AG10803 (cell line): Measurements from ENCODE around the gene CLSTN1.

Source experiments
- DNase-seq: peaks from one replicate; pipeline ENCODE4 v3.0.0; 2010; ENCODE audit warnings: low read depth
- H3K4me3 ChIP-seq: 2 replicates; pipeline ENCODE4 v1.5.1; 2011; ENCODE audit warnings: mild to moderate bottlenecking, low read length, control low read depth
- TF ChIP-seq, protein P1 (sequence below): conservative IDR thresholded peaks from 2 replicates; pipeline ENCODE4 v1.5.1; 2011; ENCODE audit warnings: mild to moderate bottlenecking, low read length, control low read depth, inconsistent platforms

The CLSTN1 gene

DNA sequence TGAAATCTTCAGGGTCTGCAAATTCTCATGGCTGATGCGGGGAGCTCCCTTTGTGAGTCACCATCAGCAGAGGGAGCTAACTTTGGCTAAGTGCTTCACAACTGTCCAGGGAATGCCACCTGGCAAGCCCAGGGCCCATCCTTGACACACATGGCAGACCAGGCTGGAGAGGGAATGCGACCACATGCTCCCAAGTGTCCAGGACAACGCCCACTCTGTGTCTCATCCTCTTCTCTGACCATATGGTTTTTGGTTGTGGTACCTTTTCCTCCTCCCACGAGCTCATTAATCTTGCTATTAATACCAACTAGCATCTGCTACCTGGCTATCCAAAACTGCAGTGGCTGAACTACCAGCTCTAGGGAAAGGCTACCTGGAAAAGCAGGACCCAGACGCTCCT is 37.1 kb upstream of the CLSTN1 start:
- H3K4me3 ChIP-seq: no peak overlapping the region
- no peak for DNase-seq
- TF ChIP-seq, protein P1, sequence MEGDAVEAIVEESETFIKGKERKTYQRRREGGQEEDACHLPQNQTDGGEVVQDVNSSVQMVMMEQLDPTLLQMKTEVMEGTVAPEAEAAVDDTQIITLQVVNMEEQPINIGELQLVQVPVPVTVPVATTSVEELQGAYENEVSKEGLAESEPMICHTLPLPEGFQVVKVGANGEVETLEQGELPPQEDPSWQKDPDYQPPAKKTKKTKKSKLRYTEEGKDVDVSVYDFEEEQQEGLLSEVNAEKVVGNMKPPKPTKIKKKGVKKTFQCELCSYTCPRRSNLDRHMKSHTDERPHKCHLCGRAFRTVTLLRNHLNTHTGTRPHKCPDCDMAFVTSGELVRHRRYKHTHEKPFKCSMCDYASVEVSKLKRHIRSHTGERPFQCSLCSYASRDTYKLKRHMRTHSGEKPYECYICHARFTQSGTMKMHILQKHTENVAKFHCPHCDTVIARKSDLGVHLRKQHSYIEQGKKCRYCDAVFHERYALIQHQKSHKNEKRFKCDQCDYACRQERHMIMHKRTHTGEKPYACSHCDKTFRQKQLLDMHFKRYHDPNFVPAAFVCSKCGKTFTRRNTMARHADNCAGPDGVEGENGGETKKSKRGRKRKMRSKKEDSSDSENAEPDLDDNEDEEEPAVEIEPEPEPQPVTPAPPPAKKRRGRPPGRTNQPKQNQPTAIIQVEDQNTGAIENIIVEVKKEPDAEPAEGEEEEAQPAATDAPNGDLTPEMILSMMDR: no peak

- DNase-seq: no peak
- TF ChIP-seq, protein P1: no peak
- H3K4me3 ChIP-seq: no peak overlapping the region
Observed at GRCh38 chr1:9859281-9860014, 35.7 kb upstream of the CLSTN1 start.

- H3K4me3 ChIP-seq: no peak overlapping the region
- DNase-seq: no peak
- TF ChIP-seq, protein P1: no peak
Observed at GRCh38 chr1:9858293-9859035, 34.7 kb upstream of the CLSTN1 start.

- H3K4me3 ChIP-seq: no peak overlapping the region
- TF ChIP-seq, protein P1: no peak
- no peak for DNase-seq
Observed at GRCh38 chr1:9855186-9855585, 31.4 kb upstream of the CLSTN1 start.

DNA sequence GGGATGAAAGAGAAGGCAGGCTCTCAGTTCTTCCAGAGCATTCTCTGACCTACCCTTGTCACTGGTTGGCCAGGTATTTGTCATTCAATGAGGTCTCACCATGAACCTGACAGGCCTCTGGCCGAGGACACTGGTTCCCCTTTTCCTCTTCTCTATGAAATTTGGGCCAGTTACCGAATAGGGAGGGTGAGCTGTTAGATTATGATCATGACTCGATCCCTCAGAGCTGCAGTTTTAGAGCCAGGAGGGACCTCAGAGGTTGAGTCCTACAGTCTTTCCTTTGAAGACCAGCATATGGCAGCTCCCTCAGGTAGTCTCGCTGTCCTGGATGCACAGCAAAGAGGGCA is 29.5 kb upstream of the CLSTN1 start:
- no peak for DNase-seq
- H3K4me3 ChIP-seq: no peak overlapping the region
- TF ChIP-seq, protein P1: no peak

GRCh38 chr1:9852410-9853248 is 28.9 kb upstream of the CLSTN1 start:
- no peak overlapping the region for H3K4me3 ChIP-seq
- TF ChIP-seq, protein P1: no peak
- DNase-seq: peak; percentile 83
